COR-L47 (cell line): ENCODE measurements around the gene PRPF31.
"Not testable (repeated sequence)": the region's sequence is repeated elsewhere in the genome, so short reads cannot be mapped to it uniquely, and the experiment has no call there.

Source experiments
- DNase-seq: peaks from one replicate; lab custom pipeline; 2025; lab: John Stamatoyannopoulos, UW

The PRPF31 gene

GRCh38 chr19:54162884-54163283 is 47.3 kb downstream of the PRPF31 start:
- no peak for DNase-seq

GRCh38 chr19:54164369-54165068 is 49.0 kb downstream of the PRPF31 start:
- DNase-seq: no peak

DNA sequence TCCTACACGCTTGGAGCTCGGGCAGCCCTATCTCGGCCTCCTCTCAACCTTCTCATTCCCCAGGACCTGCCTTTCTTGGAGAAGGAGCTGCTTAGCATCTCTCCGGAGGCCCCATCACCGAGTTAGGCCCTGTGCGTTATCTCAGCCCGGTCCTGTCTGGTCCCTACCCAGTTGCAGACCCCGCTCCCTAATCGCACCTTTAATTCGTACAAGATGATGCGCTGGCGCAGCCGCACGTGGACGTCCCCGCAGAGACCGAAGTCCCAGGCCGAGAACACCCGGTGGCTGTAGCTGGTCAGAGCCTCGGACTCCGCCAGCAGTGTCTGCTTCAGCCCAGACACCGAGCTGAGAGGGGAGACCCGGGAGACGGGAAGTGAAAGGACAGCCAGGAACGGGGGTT is 49.7 kb downstream of the PRPF31 start:
- DNase-seq: no peak

GRCh38 chr19:54168174-54168917 is 52.8 kb downstream of the PRPF31 start:
- DNase-seq: peak; percentile 75

DNA sequence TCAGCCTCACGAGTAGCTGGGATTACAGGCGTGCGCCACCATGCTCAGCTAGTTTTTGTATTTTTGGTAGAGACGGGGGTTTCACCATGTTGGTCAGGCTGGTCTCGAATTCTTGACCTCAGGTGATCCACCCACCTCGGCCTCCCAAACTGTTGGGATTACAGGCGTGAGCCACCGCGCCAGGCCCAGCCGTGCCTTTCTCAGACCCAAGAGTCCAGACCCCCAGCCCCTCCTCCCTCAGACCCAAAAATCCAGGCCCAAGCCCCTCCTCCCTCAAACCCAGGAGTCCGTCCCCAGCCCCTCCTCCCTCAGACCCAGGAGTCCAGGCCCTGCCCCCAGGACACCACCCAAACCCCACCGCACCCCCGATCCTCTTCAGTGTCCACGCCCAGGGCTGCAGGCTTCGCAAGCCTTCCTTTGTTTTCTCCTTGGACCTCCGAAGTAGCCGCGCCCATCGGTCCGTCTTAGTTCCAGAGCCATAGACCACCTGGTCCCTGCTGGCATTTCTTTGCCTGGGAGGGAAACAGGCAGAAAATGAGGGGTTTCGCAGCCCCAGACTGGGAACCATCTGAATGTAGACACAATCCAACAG is 53.7 kb downstream of the PRPF31 start:
- DNase-seq: no peak

DNA sequence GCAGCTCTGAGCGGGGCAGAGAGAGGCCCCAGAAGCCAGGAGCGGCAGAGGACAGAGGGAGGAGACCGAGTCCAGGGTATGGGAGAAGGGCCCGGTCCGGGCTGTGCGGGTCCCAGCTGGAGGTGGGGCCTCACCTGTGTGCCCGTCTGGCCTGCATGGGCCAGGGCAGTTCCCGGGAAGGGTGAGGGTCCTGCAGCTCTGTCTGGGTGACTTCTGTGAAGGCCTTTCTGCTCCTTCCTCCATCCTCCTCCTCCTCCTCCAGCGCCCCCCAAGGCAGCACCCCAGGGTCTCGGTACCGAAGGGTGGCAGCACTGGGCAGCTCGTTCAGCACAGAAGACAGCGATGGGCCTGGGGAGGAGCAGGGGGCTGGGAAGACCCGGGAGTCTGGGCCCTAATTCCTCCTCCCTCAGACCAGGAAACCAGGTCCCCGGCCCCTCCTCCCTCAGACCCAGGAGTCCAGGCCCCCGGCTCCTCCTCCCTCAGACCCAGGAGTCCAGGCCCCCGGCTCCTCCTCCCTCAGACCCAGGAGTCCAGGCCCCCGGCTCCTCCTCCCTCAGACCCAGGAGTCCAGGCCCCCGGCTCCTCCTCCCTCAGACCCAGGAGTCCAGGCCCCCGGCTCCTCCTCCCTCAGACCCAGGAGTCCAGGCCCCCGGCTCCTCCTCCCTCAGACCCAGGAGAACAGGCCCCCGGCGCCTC is 56.3 kb downstream of the PRPF31 start:
- not testable (repeated sequence) for DNase-seq

DNA sequence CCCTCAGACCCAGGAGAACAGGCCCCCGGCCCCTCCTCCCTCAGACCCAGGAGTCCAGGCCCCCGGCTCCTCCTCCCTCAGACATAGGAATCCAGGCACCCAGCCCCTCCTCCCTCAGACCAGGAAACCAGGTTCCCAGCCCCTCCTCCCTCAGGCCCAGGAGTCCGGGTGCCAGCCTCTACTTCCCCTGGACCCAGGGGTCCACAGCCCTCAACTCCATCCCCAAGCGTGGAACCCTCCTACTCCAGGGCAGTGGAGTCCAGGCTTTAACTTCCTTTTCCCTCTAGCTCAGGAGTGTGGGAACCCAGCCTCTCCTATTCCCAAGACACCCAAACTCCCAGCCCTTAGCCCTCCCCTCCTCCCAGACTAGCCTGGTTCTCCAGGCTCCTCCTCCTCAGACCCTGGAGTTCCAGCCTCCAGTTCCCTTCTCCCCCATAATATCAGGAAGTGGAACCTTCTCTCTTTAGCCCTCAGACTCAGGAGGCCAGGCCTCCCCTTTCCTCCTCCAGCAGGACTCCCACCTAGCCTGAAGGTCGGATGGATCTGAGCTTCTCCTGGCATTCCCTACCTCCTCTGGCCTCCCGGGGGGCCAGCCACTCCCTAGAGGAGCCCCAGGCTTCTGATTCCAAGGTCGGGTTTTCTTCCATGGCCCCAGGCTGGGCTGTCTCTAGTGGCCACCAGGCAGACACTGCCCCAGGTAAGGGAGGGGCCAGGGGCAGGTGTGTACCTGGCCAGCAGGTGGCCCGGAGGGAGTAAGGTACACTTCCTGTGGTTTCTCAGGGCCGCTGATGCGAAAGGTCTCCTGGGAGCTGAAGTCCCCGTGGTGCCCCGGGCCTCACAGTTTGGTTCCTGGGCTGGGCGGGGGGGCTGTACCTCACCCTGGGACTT is 57.2 kb downstream of the PRPF31 start, which contains the start of gene TMC4:
Gene TMC4, minus strand, starts transcription at position 690 of the 888 bp plus-strand sequence. Its CDS starts 43 bp downstream, at position 647.
- DNase-seq: peak; percentile 89

GRCh38 chr19:54173359-54173699 is 57.8 kb downstream of the PRPF31 start:
- no peak for DNase-seq

- no peak for DNase-seq
Observed at GRCh38 chr19:54173951-54174834, 58.6 kb downstream of the PRPF31 start.

- peak; percentile 51 for DNase-seq
Observed at GRCh38 chr19:54178581-54179261, 63.2 kb downstream of the PRPF31 start.

- no peak for DNase-seq
Observed at GRCh38 chr19:54179262-54179852, 63.8 kb downstream of the PRPF31 start.

- peak; percentile 96 for DNase-seq
Observed at GRCh38 chr19:54179921-54180461, 64.4 kb downstream of the PRPF31 start.

DNA sequence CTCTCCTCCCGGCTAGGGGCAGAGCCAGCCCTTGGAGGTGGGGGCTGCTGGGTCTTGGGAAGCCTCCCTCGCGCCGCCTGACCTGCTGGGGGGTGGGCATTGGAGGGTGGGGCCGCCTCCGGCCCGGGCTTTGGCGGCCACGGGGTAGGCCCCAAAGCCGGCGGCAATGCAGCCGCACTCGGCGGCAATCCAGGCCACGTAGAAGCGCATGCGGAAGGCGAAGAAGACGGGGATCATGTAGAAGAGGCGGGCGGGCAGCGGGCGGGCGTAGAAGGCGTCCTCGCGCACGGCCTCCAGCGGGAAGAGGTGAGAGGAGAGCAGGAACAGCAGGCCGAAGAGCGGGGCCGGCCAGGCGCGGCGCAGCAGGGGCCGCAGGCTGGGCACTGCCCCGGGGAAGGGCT is 65.1 kb downstream of the PRPF31 start:
- DNase-seq: no peak
